Activated CD8-positive, alpha-beta memory T cell treated with anti-CD3 and anti-CD28 coated beads for 24 hours (primary cell): ENCODE measurements around the gene C1QL1.
"Not testable (repeated sequence)": the region's sequence is repeated elsewhere in the genome, so short reads cannot be mapped to it uniquely, and the experiment has no call there.

Source experiments
- DNase-seq: peaks from one replicate; pipeline ENCODE4 v3.0.0-alpha.2; 2020

C1QL1 gene

DNA sequence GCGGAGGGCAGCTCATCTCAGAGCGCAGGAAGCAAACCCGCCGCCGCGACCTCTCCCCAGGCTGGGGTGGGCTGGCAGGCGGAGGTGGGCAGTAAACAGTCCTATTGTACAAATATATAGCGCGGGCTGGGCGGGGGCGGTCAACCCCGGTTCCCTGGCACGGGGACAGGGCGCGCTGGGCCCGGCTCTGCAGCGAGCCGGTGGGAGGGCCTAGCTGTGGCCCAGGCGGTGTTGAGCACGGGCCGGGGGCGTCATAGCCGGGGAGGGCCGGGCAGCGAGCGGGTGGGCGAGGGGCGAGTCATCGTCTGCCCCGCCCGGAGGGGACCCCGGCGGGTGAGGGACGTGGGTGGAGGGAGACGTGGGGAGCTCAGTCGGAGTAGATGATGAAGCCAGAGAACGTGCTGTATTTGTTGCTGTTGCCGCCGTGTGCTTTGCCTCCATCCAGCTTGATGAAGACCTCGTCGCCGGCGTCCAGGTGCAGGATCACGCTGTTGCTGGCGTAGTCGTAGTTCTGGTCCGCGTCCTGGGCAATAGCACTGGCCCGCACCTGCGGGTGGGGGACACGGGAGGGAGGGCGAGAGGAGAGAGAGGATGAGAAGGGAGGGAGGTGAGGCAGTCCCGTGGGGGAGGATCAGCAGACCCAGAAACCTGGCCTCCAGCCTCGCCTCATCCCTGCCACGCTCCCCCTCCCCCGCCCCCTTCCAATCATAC is 8.1 kb downstream of the C1QL1 start:
- no peak for DNase-seq

DNA sequence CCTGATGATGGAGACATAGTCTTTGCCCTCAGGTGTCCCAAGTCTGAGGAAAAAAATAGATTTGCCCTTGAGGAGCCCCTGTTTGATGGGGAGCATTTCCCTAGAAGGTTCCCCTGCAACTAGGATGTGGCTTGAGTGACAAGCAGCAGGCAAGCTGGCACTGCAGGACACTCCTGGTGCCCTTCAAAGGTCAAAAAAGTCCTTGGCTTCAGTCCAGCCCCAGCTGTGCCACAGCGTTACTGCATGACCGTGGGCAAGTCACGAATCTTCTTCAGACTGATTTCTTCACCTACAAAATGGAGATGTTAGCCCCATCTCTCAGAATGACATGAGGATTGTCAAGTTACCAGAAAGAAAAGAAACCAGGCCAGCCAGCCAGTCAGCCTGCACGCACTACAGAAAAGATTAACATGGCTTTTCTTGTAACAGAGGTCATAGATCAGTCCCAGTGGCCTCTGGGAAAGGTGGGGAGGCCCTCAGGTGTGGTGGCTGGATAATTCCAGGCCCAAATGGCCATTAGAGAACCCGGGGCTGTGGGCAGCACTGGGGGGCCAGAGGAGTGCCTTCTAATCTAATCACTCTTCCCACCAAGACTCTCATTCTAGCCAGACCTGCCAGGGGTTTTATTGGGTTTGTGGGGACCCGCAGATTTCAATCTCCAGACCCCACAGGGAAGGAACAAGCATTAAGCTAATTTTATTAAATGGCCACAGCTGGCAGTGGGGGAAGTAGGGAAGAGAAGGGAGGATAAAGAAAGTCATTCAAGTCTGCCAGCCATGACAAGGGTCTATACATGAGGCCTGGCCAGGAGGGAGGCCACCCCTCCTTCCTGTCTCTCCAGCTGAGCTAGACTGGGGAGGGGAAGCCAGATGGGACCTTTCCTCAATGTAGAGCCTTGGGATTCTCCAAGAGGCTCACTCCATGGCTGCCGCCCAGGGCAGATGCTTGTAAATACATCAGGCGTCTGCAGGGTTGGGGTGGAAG is 10.8 kb downstream of the C1QL1 start:
- DNase-seq: no peak

DNA sequence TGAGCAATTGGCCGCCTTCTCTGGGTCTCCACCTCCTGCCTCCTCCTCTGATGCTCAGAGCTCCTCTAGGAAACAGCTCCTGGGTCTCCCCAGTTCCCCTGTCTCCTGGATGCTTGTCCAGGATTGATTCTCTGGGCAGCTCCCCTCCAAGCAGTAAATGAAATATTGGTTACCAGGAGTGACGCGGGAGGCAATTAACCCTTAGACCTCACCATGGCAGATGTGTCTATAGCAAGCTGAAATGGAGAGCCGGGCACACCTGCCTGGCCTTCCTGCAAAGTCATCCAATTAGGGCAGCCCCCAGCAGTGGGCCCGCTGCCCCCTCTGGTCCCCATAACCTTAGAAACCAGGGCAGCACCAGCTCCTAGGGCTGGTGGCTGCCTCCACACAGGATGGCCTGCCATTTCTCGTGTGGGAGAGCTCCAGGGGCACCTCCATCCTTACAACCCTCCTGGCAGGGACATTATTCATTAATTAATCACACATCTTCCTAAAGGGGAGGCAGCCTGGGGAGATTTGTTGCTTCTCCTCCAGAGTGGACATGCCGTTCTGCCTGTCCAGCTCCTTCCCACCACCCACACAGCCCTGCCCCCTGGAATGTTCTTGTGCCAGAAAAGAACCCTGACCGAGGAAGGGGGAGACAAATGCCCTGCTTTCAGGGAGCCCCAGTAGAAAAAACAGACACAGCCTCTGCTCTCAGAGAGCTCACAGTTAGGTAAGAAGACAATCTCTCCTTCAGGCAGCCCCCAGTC is 12.3 kb downstream of the C1QL1 start:
- no peak for DNase-seq

DNA sequence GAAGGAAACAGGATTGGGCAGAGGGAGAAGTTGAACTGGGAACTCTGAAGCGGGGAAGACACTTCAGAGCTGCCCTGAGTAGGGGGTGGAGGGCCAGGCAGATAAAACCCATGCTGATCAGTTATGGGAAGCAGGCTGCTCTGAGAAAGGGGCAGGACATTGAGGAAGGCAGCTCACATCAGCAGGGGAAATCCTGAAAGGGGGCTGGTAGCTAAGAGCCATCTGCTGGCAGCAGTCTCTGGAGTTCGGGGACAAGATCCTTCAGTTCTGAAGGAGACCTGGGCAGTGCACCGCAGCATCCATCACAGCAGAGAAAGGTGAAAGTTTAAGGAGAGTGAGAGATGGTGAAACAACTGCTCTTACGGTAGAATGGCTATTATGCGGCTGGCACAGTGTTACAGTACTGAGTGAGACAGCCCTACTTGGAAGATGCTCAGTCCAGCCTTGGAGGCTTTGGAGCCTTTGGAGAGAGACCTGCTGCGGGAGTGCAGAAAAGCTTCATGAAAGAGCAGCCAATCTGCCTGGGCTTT is 15.1 kb downstream of the C1QL1 start:
- no peak for DNase-seq

DNA sequence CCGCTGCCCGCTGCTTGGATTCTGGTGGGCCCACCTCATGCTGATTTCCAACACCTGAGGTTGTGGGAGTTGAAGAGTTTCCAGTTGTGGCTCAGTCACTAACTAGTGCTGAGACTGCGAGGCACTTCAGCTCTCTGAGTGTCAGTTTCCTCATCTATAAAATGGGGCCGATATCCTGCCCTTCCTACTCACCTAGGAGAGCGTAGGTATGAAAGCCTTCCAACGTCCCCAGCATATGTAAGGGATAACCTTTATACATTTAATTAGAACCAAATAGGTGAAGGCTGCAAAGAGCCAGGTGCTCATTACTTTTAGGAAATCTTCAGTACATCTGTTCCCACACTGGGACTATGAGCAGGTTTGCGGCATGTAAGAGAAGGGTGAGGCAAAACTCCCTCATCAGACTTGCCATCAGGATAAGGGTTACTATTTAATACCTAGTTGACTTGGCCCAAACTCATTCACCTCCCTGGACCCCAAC is 19.7 kb downstream of the C1QL1 start:
- DNase-seq: no peak

DNA sequence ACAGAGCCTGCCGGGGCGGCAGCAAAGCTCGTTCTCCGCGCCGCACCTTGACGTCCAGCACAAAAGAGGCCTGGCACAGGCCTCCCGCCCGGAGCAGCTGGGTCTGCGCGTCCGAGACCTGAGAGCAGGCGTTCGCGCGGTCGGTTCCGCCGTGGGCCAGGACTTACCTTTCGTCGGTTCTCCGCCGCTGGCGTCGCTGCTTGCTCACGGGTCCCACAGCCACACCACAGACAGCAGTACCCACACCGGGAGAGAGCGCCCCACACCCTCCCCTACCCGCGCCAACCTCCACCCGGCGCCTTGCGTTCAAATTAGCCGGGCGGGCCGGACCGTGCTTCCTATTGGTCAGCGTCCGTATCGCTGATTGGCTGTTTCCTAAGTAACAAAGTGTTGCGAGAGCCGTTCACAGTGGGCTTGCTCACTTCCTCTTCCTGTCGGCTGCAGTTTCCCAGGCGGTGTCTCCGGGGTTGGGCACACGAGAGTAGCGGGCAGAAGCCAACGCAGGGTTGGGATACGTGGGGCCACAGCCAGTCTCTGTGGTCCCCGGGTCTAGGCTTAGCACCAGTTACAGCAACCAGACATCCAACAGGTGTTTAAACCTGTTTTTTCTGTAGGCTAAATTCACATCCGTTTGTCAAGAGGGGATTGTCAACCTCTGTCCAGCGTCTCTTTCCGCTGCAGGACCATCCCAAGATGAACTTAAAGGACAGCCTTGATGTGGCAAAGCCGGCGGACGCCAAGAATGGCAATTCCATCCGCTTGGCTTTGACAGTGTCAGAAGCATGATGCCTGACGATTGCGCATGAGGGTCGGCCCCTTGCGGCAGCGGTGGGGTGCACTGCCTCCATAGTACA is 20.4 kb downstream of the C1QL1 start, which contains the start of gene KIF18B:
Gene KIF18B (minus strand): TSS at position 313 of the 854 bp plus-strand sequence. CDS start 11,429 bp downstream, outside the sequence.
- peak; percentile 92 for DNase-seq

DNA sequence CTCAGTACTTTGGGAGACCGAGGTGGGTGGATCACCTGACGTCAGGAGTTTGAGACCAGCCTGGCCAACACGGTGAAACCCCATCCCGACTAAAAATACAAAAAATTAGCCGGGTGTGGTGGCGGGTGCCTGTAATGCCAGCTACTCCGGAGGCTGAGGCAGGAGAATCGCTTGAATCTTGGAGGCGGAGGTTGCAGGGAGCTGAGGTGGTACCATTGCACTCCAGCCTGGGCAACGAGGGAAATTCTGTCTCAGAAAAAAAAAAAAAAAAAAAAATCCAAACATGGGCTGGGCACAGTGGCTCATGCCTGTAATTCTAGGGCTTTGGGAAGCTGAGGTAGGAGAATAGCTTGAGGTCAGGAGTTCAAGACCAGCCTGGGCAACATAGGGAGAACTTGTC is 22.5 kb downstream of the C1QL1 start:
- DNase-seq: not testable (repeated sequence)

DNA sequence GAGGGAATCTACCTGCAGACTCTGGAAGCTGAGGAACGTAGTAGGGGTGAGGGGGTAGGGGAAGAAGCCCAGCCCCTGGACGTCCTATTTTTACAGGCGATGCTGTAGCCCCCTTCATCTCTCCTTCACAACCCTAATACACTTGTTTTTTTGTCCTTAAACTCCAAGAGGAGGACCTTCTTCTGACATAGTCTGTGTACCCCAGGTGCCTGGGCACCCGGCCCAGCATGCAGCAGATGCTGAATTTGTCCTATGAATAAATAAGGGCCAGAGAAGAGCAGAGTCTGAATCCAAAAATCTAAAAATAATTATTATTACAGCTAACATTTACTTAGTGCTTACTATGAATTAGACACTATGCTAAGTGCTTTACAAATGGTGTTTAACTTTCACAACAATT is 25.6 kb downstream of the C1QL1 start:
- DNase-seq: no peak

DNA sequence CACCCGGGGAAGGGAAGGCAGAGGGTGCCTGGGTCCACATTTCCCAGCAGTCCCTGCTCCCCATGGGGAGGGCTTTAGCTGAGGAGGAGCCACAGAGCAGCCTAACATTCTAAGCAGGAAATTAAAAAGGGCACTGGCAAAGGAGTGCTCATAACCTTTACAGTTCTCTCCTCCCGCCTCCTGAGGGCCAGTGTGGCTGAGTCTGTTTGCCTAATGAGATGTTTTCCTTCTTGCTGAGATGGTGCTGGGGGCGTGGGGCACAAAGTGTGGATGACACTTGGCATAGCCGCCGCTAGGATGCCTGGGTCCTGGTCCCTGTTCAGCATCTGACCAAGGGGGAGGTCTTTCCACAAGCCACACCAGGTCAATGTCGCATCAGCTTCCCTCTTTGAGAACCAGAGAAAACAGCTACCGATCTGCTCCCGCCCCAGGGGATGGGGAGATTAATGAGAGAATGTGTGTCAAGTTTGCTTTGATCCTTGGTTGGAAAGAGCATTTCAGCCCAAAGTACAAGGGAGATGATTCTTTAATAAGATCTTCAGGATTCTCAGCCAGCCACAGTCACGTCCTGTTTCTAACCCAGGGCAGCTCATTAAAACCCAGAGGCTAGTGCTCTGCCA is 26.3 kb downstream of the C1QL1 start:
- no peak for DNase-seq

DNA sequence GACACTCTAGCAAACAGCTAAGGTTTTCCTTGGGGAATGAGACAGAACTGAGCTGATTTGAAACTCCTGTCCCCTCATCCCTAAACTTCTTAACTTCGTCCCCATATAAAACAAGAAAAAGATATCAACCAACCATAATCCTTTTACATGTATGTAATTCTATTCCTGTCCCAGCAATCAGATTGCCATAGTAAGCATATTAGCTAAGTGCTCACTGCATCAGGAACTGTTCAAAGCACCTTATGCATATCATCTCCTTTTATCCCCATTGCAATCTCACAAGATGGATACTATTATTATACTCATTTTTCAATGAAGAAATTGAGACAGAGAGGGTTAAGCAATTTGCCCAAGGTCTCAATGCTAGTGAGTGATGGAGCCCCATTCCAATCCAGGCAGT is 27.3 kb downstream of the C1QL1 start:
- no peak for DNase-seq

DNA sequence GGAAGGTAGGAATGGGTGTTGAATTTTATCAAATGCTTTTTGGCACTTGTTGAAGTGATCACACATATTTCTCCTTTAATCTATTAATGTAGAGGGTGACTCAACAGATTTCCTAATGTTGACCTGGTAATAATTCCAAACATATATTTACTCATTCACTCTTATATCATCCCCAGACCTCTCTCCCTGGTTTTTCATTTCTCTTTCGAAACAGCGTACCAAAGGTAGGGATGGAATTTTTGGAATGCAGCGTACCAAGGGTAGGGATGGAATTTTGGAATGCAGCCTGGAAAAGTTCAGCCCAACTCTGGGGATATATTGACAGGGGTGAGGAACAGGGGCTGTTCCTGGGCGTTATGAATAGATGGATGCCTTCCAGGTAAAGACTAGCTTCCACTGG is 27.8 kb downstream of the C1QL1 start:
- DNase-seq: no peak

DNA sequence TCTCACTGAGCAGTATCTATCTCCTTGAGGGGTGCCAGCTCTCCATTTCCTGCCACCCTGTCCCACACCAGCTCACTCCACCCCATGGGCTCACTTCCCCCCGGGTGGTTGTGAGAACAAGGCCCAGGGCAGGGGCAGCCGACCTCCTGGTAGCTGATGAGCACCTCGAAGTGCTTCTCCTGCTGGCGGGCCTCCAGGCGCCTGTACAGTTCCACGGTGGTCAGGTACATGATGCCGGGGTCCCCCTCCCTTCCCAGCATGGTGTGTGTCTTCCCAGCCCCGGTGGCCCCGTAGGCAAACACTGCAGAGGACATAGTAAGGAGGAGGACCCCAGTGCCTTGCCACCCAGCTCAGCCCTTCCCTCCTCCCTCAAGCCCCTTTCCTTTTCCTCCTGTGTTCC is 33.0 kb downstream of the C1QL1 start:
- no peak for DNase-seq

DNA sequence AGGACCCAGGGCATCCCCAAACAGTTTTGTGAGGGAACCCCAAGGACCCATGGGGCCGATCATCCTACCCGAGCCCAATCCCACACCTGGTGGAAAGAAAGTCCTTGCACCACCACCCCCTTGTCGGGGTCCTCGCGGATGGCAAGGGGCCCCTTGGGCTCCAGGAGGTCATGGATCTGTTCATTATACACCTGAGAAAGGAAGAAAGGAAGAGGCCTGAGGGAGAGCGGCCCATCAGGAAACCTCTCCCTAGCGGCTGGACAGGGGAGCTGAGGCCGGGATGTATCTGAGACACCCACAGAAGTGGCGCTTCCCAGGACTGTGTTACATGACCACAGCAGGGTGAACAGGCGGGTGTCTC is 33.4 kb downstream of the C1QL1 start:
- DNase-seq: no peak

DNA sequence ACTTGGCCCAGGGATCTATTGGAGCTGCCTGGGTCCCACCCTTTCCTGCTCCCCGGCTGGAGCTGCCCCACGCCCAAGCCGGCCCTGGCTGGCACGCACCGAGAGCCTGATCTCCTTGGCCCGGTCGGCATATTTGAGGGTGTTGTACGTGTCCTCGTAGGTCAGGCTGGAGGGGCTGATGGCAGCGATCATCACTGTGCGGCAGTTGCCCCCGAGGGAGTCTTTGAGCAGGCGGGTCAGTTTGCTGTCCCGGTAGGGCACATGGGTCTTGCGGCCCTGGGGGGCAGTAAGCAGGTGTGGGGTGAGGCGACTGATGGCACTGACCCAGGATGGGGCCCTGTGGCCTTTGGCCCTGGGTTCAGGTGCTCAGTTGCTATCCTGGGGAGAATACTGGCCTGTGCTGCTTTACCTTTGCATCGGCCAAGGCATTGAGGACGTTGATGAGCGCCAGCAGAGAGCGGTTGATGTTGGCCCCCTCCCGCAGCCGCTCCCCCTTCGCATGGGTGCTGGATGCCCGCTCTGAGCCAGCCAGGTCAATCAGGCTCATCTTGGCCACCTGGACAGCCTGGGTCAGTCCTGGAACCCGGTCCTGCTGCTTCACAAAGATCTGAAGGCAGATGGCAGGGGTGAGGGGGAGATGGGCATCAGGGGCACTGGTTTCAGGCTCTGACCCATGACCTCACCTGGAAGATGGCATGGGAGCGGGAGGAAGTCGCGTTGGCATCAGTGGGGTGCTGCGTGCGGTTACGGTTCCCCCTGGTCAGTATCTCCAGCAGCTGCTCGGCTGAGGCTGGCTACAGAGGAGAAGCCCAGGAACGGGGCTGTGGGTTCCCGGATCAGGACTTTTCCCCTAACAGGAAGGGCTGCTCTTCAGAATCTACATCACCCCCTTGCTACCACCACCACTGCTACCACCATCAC is 34.0 kb downstream of the C1QL1 start:
- DNase-seq: no peak

DNA sequence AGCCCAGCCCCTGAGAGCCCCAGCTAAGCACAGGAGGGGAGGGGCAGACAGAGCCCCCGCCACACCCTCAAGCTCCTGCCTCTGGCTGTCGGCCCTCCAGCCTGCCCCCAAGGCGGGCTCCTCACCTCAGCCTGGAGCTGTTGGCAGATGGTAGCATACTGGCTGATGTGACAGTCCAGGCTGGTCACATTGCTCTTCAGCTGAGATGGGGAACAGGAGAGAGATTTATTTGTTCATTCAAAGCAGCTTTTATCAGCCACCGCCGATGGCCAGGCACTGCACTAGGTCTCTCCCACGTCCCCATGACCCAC is 35.4 kb downstream of the C1QL1 start:
- DNase-seq: no peak

DNA sequence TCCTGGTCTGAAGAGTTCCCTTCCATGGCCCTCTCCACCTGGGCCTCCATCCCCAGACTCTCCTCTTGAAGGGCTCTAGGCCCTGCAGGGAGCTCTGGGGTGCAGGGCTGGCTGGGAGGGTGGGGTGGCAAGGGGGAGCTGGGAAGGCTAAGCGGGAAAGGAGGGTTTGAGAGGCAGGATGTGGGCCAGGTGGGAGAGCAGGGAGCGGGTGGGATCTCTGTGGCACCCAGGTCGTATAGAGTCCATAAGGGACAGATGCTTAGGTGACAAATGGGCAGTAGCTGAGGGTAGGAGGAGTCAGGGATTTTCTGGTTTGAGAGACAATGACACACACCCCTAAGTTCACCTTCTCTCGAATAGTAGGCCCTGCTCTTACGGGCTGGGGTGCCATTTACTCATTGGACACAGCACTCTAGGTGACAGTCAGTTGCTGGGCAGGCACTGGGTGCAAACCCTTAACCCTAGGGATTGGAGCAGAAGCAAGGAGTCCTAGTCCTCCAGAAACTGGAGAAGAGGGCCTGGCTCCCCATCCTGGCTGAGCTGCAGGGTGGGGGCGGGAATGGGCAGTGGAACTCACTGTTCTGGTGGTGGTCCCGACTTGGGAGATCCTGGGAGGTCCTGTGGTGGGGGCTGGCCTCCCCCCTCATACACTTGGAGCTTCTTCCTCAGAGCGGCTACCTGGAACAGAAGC is 35.9 kb downstream of the C1QL1 start:
- DNase-seq: no peak

DNA sequence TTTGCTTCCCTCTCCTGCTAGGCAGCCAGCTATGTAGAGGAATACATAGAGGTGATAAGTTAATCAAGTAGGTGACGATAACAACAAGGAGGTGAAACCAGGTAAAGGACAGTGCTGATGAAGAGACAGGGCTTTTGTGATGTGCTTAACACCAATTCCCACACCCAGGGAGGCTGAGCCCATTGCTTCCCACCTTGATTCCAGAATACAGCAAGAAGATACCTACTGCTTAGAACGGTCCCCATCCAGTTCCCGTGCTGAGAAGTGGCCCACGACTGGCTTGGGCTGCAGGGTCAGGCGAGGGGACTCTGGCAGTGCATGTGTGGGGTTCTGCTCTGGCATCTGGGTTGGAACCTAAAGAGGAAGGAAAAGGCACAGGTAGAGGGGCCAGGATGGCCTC is 36.7 kb downstream of the C1QL1 start:
- DNase-seq: no peak

DNA sequence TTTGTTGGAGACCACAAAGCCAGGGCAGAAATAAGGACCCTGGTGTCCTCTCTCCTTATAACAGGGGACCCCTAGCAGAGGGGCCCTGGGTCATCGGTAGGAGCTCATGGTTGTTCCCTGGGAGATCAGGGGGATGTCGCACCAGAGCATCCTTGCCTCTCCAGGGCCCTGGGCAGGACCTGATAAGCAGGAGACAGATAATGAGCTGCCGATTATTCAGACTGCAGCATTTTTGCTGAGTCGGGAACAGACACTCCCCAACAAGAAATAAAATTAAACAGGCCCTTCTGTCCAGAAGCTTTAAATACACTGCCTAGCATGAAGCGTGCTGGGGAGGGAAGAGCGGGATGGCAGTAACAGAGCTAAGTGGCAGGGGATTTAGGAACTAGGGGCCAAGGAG is 37.4 kb downstream of the C1QL1 start:
- no peak for DNase-seq

DNA sequence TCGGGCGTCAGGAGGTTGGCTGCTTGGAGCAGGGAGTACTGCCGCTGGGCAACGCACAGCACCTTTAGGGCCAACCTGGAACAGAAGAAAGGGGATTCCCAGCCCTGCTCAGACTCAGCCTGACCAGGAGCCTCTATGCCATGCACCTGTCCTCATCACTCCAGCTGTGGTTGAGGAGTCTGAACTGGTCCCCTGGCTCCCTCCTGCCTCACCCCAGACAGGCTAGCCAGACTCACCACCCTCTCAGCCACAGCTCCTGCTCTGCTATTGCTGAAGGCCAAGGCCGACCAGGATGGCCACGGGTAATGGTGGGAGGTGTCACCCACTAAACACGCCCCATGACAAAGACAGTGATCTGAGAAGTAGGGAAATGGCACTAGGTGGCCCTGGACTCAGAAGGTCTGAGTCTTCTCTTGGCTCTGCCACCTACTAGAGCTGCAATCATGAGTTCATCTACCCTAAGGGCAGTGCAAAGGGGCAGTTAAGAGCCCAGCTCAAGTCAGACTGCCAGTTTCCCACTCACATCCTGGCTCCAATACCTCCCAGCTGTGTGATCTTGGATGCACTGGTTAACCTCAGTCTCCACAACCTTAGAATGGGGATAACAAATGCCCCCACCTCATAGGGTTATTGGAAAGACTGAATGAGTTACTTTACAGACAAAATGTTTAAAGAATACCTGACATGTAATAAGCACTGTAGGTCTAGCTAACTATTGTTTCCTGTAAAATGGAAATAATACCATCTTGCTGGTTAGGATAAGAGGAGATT is 39.0 kb downstream of the C1QL1 start:
- DNase-seq: no peak
